ENCODE results near the gene FSCN2.
"Not testable (repeated sequence)": the region's sequence is repeated elsewhere in the genome, so short reads cannot be mapped to it uniquely, and the experiment has no call there.

Gene FSCN2

DNA sequence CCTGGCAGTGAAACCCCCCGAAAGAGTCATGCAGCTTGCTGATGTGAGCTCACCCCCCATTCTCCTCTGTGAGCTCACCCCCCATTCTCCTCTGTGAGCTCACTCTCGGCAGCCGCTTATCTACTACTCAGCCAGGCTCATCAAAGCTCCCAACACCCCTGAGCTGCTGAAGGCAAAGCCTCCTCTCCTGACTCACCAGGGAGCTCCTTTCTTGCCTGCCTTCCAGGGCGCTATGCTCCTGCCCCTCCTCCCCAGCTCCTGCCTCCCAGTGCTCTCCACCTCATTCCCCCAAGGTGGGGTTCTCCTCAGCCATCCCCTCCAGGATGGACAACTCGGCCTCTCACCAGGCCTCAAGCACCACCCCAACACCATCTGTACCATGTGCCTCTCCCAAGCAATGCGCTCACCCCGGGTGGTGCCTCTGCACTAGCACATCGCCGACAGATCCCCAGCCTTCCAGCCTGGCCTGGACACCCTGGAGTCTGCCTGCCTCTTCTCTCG is 51.7 kb downstream of the FSCN2 start:
- POLR2A ChIA-PET: no interaction called here
- CTCF ChIA-PET: interaction anchor here (1.1 to 2.4 kb wide), 4 partner anchors 13 to 25 kb away, joined by 4 to 11 read pairs (median 4); no protein-coding TSS in a partner anchor
- TF ChIP-seq, protein P1, sequence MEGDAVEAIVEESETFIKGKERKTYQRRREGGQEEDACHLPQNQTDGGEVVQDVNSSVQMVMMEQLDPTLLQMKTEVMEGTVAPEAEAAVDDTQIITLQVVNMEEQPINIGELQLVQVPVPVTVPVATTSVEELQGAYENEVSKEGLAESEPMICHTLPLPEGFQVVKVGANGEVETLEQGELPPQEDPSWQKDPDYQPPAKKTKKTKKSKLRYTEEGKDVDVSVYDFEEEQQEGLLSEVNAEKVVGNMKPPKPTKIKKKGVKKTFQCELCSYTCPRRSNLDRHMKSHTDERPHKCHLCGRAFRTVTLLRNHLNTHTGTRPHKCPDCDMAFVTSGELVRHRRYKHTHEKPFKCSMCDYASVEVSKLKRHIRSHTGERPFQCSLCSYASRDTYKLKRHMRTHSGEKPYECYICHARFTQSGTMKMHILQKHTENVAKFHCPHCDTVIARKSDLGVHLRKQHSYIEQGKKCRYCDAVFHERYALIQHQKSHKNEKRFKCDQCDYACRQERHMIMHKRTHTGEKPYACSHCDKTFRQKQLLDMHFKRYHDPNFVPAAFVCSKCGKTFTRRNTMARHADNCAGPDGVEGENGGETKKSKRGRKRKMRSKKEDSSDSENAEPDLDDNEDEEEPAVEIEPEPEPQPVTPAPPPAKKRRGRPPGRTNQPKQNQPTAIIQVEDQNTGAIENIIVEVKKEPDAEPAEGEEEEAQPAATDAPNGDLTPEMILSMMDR (IDR thresholded peaks at IDR 0.05; ENCODE audit: control extremely low read depth, extremely low read depth, low read depth, missing control alignments): no peak
- no peak for DNase-seq (ENCODE audit: extremely low spot score)

DNA sequence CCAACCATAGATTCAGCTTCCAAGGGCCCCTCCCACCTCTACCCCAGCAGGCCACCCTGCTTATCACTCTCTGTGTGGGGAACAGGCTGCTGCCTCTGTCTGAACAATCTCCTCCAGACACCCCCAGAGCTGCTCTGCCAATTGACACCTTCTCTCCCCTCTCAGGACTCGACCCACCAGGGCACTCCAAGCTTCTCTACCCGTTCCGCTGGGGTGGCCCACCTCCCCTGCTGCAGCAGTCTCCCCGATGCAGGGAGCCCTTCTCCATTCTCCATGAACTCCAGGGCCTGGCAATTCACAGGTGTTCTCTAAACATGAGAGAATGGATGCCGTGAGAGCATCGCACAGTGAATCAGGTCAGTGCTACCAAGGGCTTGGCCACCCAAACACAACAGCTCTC is 52.3 kb downstream of the FSCN2 start:
- CTCF ChIA-PET: interaction anchor here (1.3 to 2.4 kb wide), 2 partner anchors 21 to 25 kb away, joined by 4 to 11 read pairs; no protein-coding TSS in a partner anchor
- DNase-seq (ENCODE audit: extremely low spot score): no peak
- TF ChIP-seq, protein P1 (IDR thresholded peaks at IDR 0.05; ENCODE audit: control extremely low read depth, extremely low read depth, low read depth, missing control alignments): no peak
- POLR2A ChIA-PET: no interaction called here

DNA sequence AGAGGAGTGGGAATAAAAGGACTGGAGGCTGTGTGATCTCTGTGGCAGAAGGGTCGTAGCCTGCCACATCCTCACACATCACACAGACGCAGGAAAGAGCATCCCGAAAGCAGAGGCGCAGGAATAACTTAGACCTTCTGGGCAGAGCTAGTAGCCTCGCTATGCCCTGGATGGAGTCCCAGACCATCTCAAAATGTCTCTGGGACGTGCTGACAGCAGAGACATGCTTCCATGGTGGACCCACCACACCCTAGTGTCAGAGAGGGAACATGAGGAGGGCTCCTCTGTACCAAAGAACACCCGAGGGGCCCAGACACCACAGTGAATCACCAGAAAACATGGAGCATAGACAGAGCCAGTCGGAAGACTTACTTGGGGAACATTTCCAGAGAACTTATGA is 53.6 kb downstream of the FSCN2 start:
- ChIA-PET POLR2A (no interaction called here), CTCF (no interaction called here)
- TF ChIP-seq, protein P1 (IDR thresholded peaks at IDR 0.05; ENCODE audit: control extremely low read depth, extremely low read depth, low read depth, missing control alignments): no peak
- DNase-seq (ENCODE audit: extremely low spot score): no peak

DNA sequence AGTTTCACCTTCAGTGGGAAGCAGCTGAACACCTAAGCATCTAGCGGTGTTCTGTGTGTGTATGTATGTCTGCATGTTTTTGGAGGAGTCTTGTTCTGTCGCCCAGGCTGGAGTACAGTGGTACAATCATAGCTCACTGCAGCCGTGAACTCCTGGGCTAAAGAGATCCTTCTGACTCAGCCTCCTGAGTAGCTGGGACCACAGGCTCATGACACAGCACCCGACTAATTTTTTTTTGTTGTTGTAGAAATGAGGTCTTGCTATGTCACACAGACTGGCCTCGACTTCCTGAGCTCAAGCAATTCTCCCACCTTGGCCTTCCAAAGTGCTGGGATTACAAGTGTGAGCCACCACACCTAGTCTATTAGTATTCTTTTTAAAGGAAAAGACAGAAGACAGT is 54.2 kb downstream of the FSCN2 start:
- CTCF ChIA-PET: interaction anchor here (1.8 kb wide), 1 partner anchor 19 kb away, joined by 6 read pairs; no protein-coding TSS in a partner anchor
- DNase-seq (ENCODE audit: extremely low spot score): no peak
- TF ChIP-seq, protein P1 (IDR thresholded peaks at IDR 0.05; ENCODE audit: control extremely low read depth, extremely low read depth, low read depth, missing control alignments): no peak
- POLR2A ChIA-PET: no interaction called here

DNA sequence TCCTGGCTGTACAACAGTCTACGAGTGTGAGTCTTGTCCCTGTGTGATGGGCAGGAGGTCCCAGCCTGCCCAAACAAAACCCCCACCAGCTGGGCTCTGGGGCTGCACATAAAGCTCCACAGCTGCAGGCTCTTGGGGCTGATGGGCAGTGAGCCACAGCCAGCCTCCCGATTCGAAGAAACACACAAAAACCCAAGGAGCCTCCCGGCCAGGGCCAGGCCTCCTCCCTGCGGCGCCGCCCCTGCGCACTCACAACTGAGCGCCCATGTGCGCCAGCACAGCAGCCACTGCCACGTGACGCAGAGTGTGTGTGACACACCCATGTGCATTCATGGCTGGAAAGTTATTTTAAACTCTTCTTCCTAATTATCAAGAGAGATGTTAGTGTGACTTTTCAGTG is 54.6 kb downstream of the FSCN2 start:
- TF ChIP-seq, protein P1 (IDR thresholded peaks at IDR 0.05; ENCODE audit: control extremely low read depth, extremely low read depth, low read depth, missing control alignments): no peak
- ChIA-PET POLR2A (no interaction called here), CTCF (interaction anchor here (1.8 kb wide), 1 partner anchor 18 kb away, joined by 6 read pairs; no protein-coding TSS in a partner anchor)
- no peak for DNase-seq (ENCODE audit: extremely low spot score)

DNA sequence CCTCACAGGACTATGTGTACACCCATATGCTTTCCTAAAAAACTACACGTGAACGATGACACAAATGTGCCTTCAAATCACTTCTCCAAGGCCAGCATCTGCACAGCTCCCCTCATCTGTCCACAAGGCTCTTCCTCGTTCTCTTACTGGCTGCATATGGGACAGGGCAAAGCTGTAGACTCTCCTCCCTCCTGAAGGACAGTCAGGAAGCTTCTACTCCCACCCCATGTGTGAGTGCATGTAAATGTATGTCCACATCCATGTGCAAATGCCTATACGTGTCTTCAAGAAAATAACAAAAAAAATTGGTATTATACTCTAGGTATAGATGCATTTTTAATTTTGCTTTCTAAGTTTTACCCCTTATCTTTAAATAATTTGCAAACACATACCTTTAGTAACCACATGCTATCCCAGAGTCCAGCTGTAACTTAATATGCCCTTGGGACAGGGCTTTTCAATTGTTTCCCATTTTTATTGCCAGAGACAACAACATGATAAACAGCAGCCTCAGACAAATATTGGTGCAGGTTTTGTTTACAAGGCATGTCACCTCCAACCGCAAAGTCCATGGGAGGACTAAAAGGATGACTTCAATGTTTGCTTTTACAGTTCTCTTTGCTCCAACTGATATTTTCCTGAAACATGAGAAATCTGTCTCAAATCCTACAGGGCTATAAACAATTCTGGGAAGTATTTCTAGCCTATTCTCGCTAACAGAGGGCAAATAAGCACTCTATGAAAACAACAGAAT is 55.6 kb downstream of the FSCN2 start:
- no peak for DNase-seq (ENCODE audit: extremely low spot score)
- ChIA-PET CTCF (interaction anchor here (1.8 kb wide), 1 partner anchor 17 kb away, joined by 6 read pairs; no protein-coding TSS in a partner anchor), POLR2A (no interaction called here)
- TF ChIP-seq, protein P1 (IDR thresholded peaks at IDR 0.05; ENCODE audit: control extremely low read depth, extremely low read depth, low read depth, missing control alignments): no peak

DNA sequence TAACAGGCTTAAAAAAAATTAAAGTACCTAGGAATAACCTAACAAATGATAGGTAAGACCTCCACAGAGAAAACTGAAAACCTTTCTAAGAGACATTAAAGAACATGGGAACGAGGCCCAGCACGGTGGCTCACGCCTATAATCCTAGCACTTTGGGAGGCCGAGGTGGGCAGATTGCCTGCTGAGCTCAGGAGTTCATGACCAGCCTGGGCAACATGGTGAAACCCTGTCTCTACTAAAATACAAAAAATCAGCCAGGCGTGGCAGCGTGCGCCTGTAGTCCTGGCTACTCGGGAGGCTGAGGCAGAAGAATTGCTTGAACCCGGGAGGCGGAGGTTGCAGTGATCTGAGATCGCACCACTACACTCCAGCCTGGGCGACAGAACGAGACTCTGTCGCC is 56.6 kb downstream of the FSCN2 start:
- CTCF ChIA-PET: interaction anchor here (2.6 kb wide), 1 partner anchor 11 kb away, joined by 8 read pairs; no protein-coding TSS in a partner anchor
- DNase-seq (ENCODE audit: extremely low spot score); POLR2A ChIA-PET: not testable (repeated sequence)

All from GM10248 (cell line).